K562 (cell line): ENCODE results near the gene HOXD13. TPM values are rescaled to one million over a fixed set of nuclear protein-coding genes. Genes with fewer than 3 reads are reported as not detected.
A peak's percentile ranks its signal among the peaks of the same experiment; 100 is the strongest.

Experiments used
- AFF4 ChIP-seq: sonication (generic); formaldehyde crosslinking; IDR thresholded peaks from 2 replicates; pipeline ENCODE4 v1.8.0; 2023; ENCODE audit warnings: mild to moderate bottlenecking, missing genetic modification reagents
- ATF3 ChIP-seq, 2 experiments: fragments of 450-650 bp in 1 of 2; sonication (generic) in 1 of 2; formaldehyde crosslinking in 1 of 2; IDR thresholded peaks in 1 of 2; conservative IDR thresholded peaks in 1 of 2; 2 replicates each; pipeline versions ENCODE4 v1.6.1 to v1.8.1; 2016 to 2023; ENCODE audit warnings: mild to moderate bottlenecking in 2 of 2, moderate library complexity in 2 of 2, inconsistent platforms in 1 of 2, missing genetic modification reagents in 1 of 2
- E2F8 ChIP-seq: fragments of 450-650 bp; IDR thresholded peaks from 2 replicates; pipeline ENCODE4 v1.7.1; 2018; ENCODE audit warnings: mild to moderate bottlenecking, low read depth; ENCODE audit not compliant: partially characterized antibody
- GABPB2 ChIP-seq: fragments of 250-450 bp; sonication (Bioruptor Pico); conservative IDR thresholded peaks from 2 replicates; pipeline ENCODE4 v1.5.1; 2021; ENCODE audit warnings: mild to moderate bottlenecking
- MEIS2 ChIP-seq: fragments of 450-650 bp; IDR thresholded peaks from 2 replicates; pipeline ENCODE4 v1.6.1; 2014; ENCODE audit warnings: mild to moderate bottlenecking; ENCODE audit not compliant: partially characterized antibody
- NCOR1 ChIP-seq: fragments of 450-650 bp; IDR thresholded peaks from 2 replicates; pipeline ENCODE4 v1.6.1; 2016; ENCODE audit warnings: mild to moderate bottlenecking, moderate library complexity
- NR1H2 ChIP-seq: sonication (generic); formaldehyde crosslinking; IDR thresholded peaks from 2 replicates; pipeline ENCODE4 v1.4.0; 2020; ENCODE audit warnings: mild to moderate bottlenecking, missing genetic modification reagents
- RNF2 ChIP-seq: sonication (generic); IDR thresholded peaks from 2 replicates; pipeline ENCODE4 v1.6.1; 2016
- YY1 ChIP-seq, 3 experiments: IDR thresholded peaks; 2 replicates each; pipeline ENCODE4 v1.6.1; 2011; ENCODE audit warnings: low read length in 2 of 3, mild to moderate bottlenecking in 2 of 3, moderate library complexity in 2 of 3, borderline replicate concordance in 1 of 3, control low read depth in 1 of 3, low read depth in 1 of 3; ENCODE audit not compliant: insufficient read depth in 3 of 3, insufficient replicate concordance in 2 of 3, control insufficient read depth in 1 of 3, insufficient read length in 1 of 3; ENCODE audit errors: extremely low read depth in 1 of 3
- ZHX1 ChIP-seq: fragments of 150-350 bp; conservative IDR thresholded peaks from 2 replicates; pipeline ENCODE4 v1.6.1; 2014; ENCODE audit warnings: low read length
- ZNF79 ChIP-seq: fragments of 250-450 bp; sonication (Bioruptor Pico); IDR thresholded peaks from 2 replicates; pipeline ENCODE4 v1.4.0; 2020; ENCODE audit warnings: low read depth, mild to moderate bottlenecking, moderate library complexity
- polyA plus RNA-seq, 8 experiments: library from polyadenylated mRNA; depleted of rRNA in 4 of 8; stranded (reverse) in 5 of 8; unstranded in 3 of 8; fragments of >200 nt; fragmentation: Nextera tagmentation in 2 of 8; fragmentation: Illumina TruSeq in 1 of 8; extraction: Ambion mirVana in 2 of 8; extraction: Trizol in 1 of 8; gene quantifications; 2 replicates each; pipeline versions ENCODE4 v1.2.1 to v1.2.3, GENCODE V29; 2011 to 2014; ENCODE audit warnings: inconsistent platforms in 1 of 8, missing spikeins in 1 of 8
- total RNA-seq, 7 experiments: library from RNA; depleted of rRNA in 6 of 7; stranded (reverse); fragments of >200 nt in 6 of 7; fragmentation: Illumina TruSeq in 2 of 7; extraction: Trizol in 2 of 7; gene quantifications; 2 replicates each; pipeline versions ENCODE4 v1.2.1 to v1.2.3, GENCODE V29; 2011 to 2021; ENCODE audit warnings: low replicate concordance in 1 of 7

HOXD13 gene
- total and polyA plus RNA-seq, 9 of the 15 experiments (the other 6 are each of a cell fraction or from before 2014, with no cell fraction given) = 0.03 to 0.04 TPM; not detected in 7

- no peak for TF ChIP-seq ATF3 (IDR thresholded peaks at IDR 0.05)
- 0 out of 2 replicates have a peak, but pooled peaks have one; percentile 21 for TF ChIP-seq ATF3 (CRISPR knock-in tag; conservative IDR thresholded peaks at IDR 0.05)
- no peak for TF ChIP-seq ZHX1
- TF ChIP-seq NCOR1 = no peak
- TF ChIP-seq NR1H2 (CRISPR knock-in tag) = no peak
- TF ChIP-seq AFF4 (CRISPR knock-in tag) = no peak
- no peak for TF ChIP-seq GABPB2 (CRISPR knock-in tag)
- TF ChIP-seq E2F8 = no peak
- 0 out of 2 replicates have a peak, but pooled peaks have one; percentile 9 for TF ChIP-seq ZNF79 (CRISPR knock-in tag)
- TF ChIP-seq MEIS2 = no peak
- no peak; the same call in 1 of the 2 replicates for TF ChIP-seq RNF2
- TF ChIP-seq YY1 (IDR thresholded peaks at IDR 0.05; ENCODE audit: borderline replicate concordance in 1 of 3, control insufficient read depth in 1 of 3, extremely low read depth in 1 of 3, insufficient read depth in 3 of 3, insufficient read length in 1 of 3, insufficient replicate concordance in 2 of 3, low read depth in 1 of 3, low read length in 2 of 3) = no peak
These were observed 4.7 kb downstream of the HOXD13 start (continued) for GRCh38 chr2:176096986-176097819.
